GM19099 (cell line): ENCODE measurements around the gene ARHGAP6.

Source experiments
- POLR2A ChIP-seq: IDR thresholded peaks from 3 replicates; pipeline ENCODE4 v1.6.1; 2011; ENCODE audit warnings: low read depth; ENCODE audit not compliant: insufficient read length; ENCODE audit errors: extremely low read depth

The ARHGAP6 gene

GRCh38 chrX:11609109-11609508, 56.6 kb downstream of the ARHGAP6 start:
- TF ChIP-seq POLR2A = no peak

GRCh38 chrX:11606408-11606807, 59.3 kb downstream of the ARHGAP6 start:
- no peak for TF ChIP-seq POLR2A

- TF ChIP-seq POLR2A = no peak
Measured at GRCh38 chrX:11600578-11600977, 65.1 kb downstream of the ARHGAP6 start.

DNA sequence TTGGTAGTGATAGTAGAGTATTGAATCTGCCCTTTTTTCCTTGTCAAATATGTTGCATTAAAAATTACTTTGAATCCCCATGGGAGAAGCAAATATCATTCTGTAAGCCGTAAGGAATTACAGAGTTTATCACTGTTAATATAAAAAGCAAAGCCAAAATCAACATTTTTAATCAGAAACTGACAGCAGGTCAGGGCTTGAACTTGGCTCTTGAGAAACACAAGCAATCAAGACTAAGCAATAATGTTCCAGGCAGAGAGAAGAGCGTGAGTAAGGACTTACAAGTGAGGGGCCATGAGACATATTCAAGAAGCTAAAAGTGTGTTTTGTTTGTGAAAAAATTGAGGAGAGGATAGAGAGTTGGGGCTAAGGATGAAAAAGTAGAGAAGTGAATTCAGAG, 68.2 kb downstream of the ARHGAP6 start:
- no peak for TF ChIP-seq POLR2A

DNA sequence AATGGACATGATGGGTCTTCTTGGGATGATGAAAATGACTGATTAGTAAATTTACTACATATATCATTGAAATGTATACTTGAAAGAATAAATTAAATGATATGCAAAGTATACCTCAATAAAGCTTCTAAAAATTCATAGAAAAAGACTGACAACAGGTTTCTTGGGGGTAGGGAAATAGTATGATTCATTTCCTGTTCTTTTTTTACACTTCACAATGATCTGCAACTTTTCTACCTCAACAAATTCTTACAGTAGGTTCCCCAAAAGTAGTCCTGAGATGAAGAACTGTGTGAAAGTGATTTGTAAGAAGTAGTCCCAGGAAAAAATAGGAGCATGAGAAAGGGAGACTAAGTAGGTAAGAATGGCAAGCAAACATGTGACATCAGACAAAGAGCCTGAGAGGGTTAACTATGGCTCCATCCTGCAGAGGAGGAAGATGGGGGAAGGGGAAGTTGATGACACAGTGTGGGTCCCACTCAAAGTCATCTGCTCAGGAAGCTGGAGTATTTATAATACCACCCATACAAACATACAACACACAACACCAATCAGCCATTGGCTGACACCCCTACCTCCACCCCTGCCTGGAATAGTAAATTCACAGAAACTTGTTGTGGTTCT, 73.9 kb downstream of the ARHGAP6 start:
- no peak for TF ChIP-seq POLR2A

DNA sequence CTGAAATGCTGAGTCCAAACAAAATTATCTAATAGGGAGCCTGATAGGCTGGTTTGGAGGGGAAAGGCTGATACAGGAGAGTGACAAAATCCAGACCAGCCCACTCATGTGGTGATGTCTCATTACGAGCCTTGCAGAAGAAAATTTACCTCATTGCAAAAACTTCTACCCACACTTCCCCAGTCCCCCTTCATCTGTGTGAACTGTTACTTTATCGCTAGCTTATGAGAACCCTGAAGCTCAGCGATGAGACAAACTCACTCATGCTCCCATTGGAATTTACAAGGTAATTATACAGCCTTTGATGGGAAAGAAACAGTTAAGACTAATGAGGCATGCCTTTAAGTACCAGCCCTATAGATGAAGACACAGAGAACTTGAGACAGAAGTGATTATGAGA, 76.1 kb downstream of the ARHGAP6 start:
- no peak for TF ChIP-seq POLR2A

DNA sequence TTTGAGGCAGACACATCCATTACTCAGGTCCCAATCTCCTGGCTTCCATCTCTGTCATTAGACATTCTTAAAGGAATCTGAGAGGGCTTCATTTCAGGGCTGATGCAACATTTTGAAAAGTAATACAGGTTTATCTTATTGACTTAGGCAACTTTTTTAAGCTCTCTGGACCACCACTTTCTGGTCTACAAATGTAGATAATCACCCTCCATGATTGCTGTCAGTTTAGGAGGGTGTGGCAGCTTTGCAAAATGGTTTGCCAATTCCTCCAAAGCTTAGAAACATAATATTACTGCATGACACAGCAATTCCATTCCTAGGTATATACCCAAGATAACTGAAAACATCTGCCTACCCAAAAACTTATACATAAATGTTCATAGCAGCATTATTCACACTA, 77.6 kb downstream of the ARHGAP6 start:
- TF ChIP-seq POLR2A = no peak

DNA sequence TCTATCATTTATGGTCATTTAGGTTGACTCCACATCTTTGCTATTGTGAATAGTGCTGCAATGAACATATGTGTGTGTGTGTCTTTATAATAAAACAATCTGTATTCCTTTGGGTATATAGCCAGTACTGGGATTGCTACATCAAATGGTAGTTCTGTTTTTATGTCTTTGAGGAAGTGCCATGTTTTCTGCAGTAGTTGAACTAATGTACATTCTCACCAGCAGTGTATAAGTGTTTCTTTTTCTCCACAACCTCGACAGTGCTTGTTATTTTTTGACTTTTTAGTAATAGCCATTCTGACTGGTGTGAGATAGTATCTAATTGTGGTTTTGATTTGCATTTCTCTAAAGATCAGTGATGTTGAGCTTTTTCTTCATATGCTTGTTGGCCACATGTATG, 80.5 kb downstream of the ARHGAP6 start:
- TF ChIP-seq POLR2A = no peak

DNA sequence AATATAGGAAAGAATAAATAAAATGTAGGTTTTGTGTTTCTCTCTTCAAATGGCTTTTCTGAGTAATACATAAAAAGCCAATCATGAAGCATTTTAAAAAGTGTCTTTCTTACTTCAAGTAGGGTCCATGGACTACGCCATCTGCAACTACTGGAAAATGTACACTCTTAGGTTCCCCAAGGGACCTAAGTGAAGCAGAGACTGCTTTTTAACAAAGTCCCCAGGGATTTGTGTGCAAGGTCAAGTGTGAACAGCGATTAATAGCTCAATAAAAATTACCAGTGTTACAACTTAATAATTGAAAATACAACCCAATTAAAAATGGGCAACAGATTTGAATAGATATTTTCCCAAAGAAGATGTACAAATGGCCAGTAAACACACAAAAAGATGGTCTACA, 84.9 kb downstream of the ARHGAP6 start:
- TF ChIP-seq POLR2A = no peak

- TF ChIP-seq POLR2A = no peak
Measured at GRCh38 chrX:11579636-11580600, 85.8 kb downstream of the ARHGAP6 start.

DNA sequence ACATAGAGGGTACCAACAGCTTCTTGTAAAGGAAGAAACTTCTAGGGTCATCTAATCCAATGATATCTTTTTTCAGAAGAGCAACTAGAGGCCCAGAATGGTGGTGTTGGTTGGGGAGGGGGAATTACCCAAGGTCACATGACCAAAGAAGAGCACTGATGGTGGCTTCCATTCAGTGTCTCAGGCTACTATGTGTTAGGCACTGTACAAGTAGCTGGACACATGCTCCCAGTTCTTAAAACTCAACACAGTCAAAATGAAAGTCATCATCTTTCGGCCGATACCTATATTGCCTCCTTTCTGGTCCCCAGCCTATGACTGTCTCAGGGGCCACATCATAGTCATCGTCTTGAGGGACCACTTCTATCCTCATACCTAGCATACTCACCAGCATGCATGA, 88.1 kb downstream of the ARHGAP6 start:
- TF ChIP-seq POLR2A = no peak

- no peak for TF ChIP-seq POLR2A
Measured at GRCh38 chrX:11575332-11575731, 90.4 kb downstream of the ARHGAP6 start.

- no peak for TF ChIP-seq POLR2A
Measured at GRCh38 chrX:11567528-11568220, 98.0 kb downstream of the ARHGAP6 start.

GRCh38 chrX:11566789-11567188, 98.9 kb downstream of the ARHGAP6 start:
- TF ChIP-seq POLR2A = no peak

- no peak for TF ChIP-seq POLR2A
Measured at GRCh38 chrX:11566173-11566572, 99.5 kb downstream of the ARHGAP6 start.
